Stimulated activated CD8-positive, alpha-beta memory T cell treated with anti-CD3 and anti-CD28 coated beads, Interleukin-7, amount 100 ng/mL, for 48 hours (primary cell): ENCODE results near the gene ZNF557.

Experiments
- DNase-seq, 2 donors: peaks; one replicate each; pipeline ENCODE4 v3.0.0-alpha.2; 2020; ENCODE audit warnings: low read depth in 1 of 2; ENCODE audit errors: extremely low read depth in 1 of 2

Gene ZNF557

DNA sequence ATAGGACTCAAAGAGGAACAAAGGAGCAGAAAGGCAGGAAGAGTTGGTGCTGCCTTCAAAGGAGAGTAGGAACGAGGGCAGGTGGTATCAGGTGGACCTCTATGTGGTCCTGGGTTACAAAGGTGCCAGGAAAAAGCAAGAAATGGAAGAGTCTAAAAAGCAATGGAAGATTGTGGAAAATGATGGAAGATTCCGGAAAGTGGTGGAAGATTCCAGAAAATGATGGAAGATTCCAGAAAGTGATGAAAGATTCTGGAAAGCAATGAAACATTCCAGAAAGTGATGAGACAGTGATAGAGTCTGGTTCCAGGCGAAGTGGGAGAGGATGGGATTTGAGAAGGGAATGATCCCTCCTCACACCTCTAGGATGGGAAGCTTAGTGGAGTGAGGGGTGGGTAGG is 55.3 kb downstream of the ZNF557 start:
- no peak for DNase-seq

DNA sequence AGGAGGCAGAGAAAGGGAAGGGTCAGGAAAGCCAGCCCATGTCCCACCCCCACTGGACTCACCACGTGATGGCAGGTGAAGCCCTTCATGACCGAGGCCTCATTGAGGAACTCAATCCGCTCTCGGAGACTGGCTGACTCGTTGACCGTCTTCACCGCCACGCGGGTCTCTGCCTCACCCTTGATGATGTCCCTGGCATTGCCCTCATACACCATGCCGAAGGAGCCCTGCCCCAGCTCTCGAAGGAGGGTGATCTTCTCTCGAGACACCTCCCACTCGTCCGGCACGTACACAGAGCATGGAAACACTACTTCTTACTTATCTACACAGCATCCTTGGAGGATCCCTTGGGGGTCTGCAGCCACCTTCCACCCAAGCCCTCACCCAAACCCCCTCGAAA is 55.7 kb downstream of the ZNF557 start:
- DNase-seq = no peak

DNA sequence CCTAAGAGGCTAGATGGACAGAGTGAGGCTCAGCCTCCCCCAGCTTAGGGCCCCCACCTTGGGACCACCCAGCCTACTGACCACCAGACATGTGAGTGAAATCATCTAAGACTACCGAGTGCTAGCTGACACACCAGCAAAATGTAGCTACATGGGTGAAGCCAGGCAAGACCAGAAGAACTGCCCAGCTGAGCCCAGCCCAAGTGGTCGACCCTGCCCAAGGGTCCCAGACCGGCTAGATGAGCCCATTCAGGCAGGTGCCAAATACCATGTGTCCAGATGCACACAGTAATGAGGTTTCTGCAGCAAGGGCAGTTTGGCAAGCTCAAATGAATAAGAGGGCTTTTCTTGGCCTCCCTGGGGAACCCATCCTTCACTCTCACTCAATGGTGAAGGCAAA is 56.6 kb downstream of the ZNF557 start:
- DNase-seq = no peak

DNA sequence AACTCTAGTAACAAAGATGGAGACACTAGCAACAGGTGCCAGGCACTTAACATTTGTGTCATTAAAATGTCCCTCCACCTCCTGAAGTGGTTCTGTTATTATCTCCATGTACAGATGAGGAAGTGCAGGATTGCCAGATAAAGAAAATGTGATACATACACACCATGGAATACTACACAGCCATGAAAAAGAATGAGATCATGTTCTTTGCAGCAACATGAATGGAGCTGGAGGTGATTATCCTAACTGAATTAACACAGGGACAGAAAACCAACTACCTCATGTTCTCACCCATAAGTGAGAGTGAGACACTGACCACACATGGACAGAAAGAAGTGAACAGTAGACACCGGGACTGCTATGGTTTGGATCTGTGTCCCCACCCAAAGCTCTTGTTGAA is 60.5 kb downstream of the ZNF557 start:
- DNase-seq = no peak

DNA sequence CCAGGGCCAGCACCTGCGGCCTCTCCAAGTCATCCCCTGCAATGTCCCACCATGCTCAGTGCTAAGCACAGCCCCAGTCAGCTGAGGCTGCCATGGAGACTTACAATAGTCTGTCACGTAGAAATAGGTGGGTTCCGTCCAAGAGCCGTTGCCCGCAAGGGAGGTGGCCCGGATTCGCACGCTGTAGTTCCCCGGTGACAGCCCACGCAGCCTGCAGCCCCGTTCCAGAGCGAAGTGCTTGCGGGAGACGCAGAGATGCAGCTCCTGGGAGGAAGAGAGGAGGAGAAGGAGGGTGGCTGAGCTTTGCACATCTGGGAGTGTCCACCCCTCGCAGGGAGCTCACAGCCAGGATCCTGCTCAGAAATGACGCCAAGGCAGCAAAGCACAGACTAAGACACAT is 62.6 kb downstream of the ZNF557 start:
- no peak for DNase-seq

DNA sequence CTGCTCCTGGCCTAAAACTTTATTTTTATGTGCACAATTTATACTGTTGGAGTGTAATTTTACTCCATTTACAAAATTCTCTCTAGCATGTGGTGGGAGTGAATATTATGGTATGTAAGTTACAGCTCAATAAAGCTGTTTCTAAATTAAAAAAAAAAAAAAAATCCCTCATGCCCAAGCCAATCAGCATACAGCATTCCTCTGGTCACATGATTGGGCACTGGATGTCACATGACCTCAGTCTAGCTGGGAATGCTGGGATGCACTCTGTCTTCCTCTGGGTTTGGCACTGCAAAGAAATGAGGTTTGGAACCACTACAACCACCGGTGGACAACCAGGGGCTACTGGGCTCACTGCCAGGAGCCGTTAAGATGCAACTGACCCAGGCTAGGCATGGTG is 67.6 kb downstream of the ZNF557 start:
- DNase-seq = no peak
